Mesendoderm (in vitro differentiated cells): ENCODE data around the gene RARRES2.
"Not testable (repeated sequence)": the region's sequence is repeated elsewhere in the genome, so short reads cannot be mapped to it uniquely, and the experiment has no call there.

Experiments
- DNase-seq: peaks from one replicate; pipeline ENCODE4 v3.0.0; 2013
- H2AK5ac ChIP-seq: 2 replicates; pipeline ENCODE4 v1.6.1; 2013; ENCODE audit warnings: low read length, inconsistent platforms
- H2BK120ac ChIP-seq: 2 replicates; pipeline ENCODE4 v1.6.1; 2013; ENCODE audit warnings: low read depth, mild to moderate bottlenecking, low read length, moderate library complexity, mixed read lengths
- H2BK15ac ChIP-seq: replicated peaks from 2 replicates; pipeline ENCODE4 v1.6.1; 2013; ENCODE audit warnings: low read depth, mild to moderate bottlenecking, moderate library complexity
- H2BK5ac ChIP-seq: 2 replicates; pipeline ENCODE4 v1.6.1; 2013; ENCODE audit warnings: low read length, inconsistent platforms
- H3K18ac ChIP-seq: 2 replicates; pipeline ENCODE4 v1.6.1; 2013; ENCODE audit warnings: mild to moderate bottlenecking, low read length, mixed read lengths
- H3K23ac ChIP-seq: one replicate; pipeline ENCODE4 v1.6.1; 2013; ENCODE audit warnings: low read length
- H3K27ac ChIP-seq: 2 replicates; pipeline ENCODE4 v1.5.1; 2013; ENCODE audit warnings: low read depth, mild to moderate bottlenecking, inconsistent platforms, low read length, moderate library complexity
- H3K27me3 ChIP-seq: 2 replicates; pipeline ENCODE4 v1.6.1; 2013; ENCODE audit warnings: low read length, control low read depth, mild to moderate bottlenecking, inconsistent platforms; ENCODE audit not compliant: insufficient read depth, poor library complexity
- H3K36me3 ChIP-seq: 2 replicates; pipeline ENCODE4 v1.6.1; 2013; ENCODE audit warnings: low read length, inconsistent platforms; ENCODE audit not compliant: control insufficient read depth, insufficient read depth
- H3K4ac ChIP-seq: one replicate; pipeline ENCODE4 v1.6.1; 2013; ENCODE audit warnings: low read depth, mild to moderate bottlenecking, low read length, moderate library complexity
- H3K4me1 ChIP-seq: 2 replicates; pipeline ENCODE4 v1.6.1; 2013; ENCODE audit warnings: low read depth, low read length, inconsistent platforms; ENCODE audit not compliant: control insufficient read depth
- H3K4me2 ChIP-seq: 2 replicates; pipeline ENCODE4 v1.6.1; 2013; ENCODE audit warnings: low read length
- H3K4me3 ChIP-seq: 2 replicates; pipeline ENCODE4 v1.5.1; 2013; ENCODE audit warnings: mild to moderate bottlenecking, low read length
- H3K56ac ChIP-seq: one replicate; pipeline ENCODE4 v1.6.1; 2013; ENCODE audit warnings: low read length
- H3K79me1 ChIP-seq: 2 replicates; pipeline ENCODE4 v1.6.1; 2013; ENCODE audit warnings: low read length, inconsistent platforms
- H3K79me2 ChIP-seq: 2 replicates; pipeline ENCODE4 v1.6.1; 2013; ENCODE audit warnings: mild to moderate bottlenecking, low read length; ENCODE audit not compliant: control insufficient read depth, insufficient read depth
- H3K9ac ChIP-seq: 2 replicates; pipeline ENCODE4 v1.6.1; 2013; ENCODE audit warnings: low read length, inconsistent platforms
- H4K5ac ChIP-seq: one replicate; pipeline ENCODE4 v1.6.1; 2013; ENCODE audit warnings: low read length
- H4K8ac ChIP-seq: one replicate; pipeline ENCODE4 v1.6.1; 2013; ENCODE audit warnings: low read depth, mild to moderate bottlenecking, control low read depth, low read length, moderate library complexity
- WGBS: extraction: QIAGEN DNeasy Blood & Tissue Kit; methylation state at CpG from one replicate; pipeline ENCODE4 v1.1.7; 2013; ENCODE audit warnings: low lambda C conversion rate, missing lambda C conversion rate; ENCODE audit not compliant: insufficient coverage; ENCODE audit errors: extremely low coverage; 5-methylcytosine and 5-hydroxymethylcytosine counted together

The RARRES2 gene

DNA sequence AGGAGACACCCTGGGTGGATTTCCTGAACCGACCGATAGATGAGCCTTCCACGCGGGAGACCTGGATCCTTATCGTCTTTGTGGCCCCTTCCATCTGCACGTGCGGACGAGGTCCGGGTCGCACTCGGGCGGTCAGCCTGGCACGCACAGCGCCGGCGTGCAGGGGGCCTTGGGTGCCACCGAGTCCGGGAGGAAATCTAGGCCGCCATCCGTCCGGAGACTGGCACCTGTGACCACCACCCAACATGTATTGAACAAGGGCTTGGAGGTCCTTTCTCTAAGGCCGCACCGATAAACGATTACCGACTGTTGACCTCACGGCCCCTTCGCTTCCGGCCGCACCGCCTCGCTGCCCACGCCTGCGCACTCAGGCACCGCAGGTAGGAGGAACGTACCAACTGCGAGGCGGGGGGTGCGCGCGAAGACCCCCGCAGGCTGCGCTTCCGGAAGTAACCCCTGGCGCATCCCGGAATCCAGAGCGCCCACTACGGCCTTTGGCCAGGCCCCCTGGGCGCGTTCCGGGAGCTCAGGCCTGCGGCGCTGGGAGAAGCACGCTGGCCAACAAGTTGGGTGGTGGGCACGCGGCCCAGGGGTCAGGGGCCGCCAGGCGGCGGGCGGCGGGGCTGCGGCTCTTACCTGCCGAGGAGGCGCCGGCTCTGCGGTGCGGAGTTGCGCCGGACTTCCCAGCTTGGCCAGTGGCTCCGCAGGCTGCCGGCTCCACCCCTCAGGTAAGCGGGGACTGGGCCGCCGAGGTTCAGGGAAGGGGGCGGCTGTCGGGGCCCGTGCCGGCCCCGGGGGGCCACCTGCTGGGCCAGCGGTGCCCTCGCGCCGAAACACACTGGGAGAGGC is 18.4 kb downstream of the RARRES2 start, which contains the start of the genes ACTR3C and LRRC61:
Gene ACTR3C, minus strand, starts transcription at position 713 of the 849 bp plus-strand sequence. CDS start 28,249 bp downstream, outside the sequence.
Gene LRRC61, plus strand, starts transcription at position 523 of the 849 bp plus-strand sequence. CDS start 13,507 bp downstream, outside the sequence.
- no peaks in the 10 kb centered on the region for H3K36me3 ChIP-seq
- H3K27me3 ChIP-seq: no peaks in the 10 kb centered on the region
- H3K27ac ChIP-seq: no peak within 1 kb of the TSS
- H3K4me2 ChIP-seq: no peak within 1 kb of the TSS
- no peak within 1 kb of the TSS for H3K9ac ChIP-seq
- H2BK120ac ChIP-seq: no peak within 1 kb of the TSS
- peak within 1 kb of the TSS; percentile 76 for H3K56ac ChIP-seq
- no peak within 1 kb of the TSS for H3K4me3 ChIP-seq
- H3K79me1 ChIP-seq: no peaks in the 10 kb centered on the region
- no peak within 1 kb of the TSS for H4K5ac ChIP-seq
- H2BK15ac ChIP-seq: no peak within 1 kb of the TSS
- H3K18ac ChIP-seq: no peak within 1 kb of the TSS
- no peak within 1 kb of the TSS for H3K23ac ChIP-seq
- peaks cover 2% of the 10 kb centered on the region for H3K4me1 ChIP-seq
- WGBS: no CpG with 5 or more reads among the region's 82 CpGs
- H3K4ac ChIP-seq: no peak within 1 kb of the TSS
- no peak for DNase-seq
- H2AK5ac ChIP-seq: no peak within 1 kb of the TSS
- no peaks in the 10 kb centered on the region for H3K79me2 ChIP-seq
- no peak within 1 kb of the TSS for H2BK5ac ChIP-seq
- H4K8ac ChIP-seq: no peak within 1 kb of the TSS

DNA sequence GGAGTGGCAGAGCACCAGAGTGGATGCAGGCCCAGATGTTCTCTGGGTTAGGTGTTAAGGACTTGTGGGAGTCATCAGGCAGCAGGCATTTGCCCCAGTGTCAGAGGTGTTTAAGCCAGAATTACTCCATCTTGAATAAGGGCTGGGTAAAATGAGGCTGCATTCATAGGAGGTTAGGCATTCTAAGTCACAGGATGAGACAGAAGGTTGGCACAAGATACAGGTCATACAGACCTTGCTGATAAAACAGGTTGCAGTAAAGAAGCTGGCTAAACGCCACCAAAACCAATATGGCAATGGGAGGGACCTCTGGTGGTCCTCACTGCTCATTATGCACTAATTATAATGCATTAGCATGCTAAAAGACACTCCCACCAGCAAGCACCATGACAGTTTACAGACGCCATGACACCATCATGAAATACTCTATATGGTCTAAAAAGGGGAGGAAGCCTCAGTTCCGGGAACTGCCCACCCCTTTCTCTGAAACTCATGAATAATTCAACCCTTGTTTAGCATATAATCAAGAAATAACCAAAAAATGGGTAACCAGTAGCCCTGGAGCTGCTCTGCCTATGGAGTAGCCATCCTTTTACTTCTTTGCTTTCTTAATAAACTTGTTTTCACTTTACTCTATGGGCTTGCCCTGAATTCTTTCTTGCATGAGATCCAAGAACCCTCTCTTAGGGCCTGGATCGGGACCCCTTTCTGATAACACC is 19.2 kb downstream of the RARRES2 start:
- Histone ChIP-seq H3K79me2 (no peaks in the 10 kb centered on the region), H4K5ac (no peak overlapping the region), H3K27ac (no peak overlapping the region), H3K9ac (no peak overlapping the region), H3K4ac (no peak overlapping the region), H3K4me3 (no peak overlapping the region), H2BK15ac (no peak overlapping the region), H2AK5ac (no peak overlapping the region), H3K36me3 (no peaks in the 10 kb centered on the region), H3K18ac (no peak overlapping the region), H3K4me2 (no peak overlapping the region), H3K27me3 (no peaks in the 10 kb centered on the region), H3K79me1 (no peaks in the 10 kb centered on the region), H3K23ac (no peak overlapping the region), H3K56ac (no peak overlapping the region), H4K8ac (no peak overlapping the region), H2BK120ac (no peak overlapping the region), H2BK5ac (no peak overlapping the region), H3K4me1 (peaks cover 2% of the 10 kb centered on the region)
- no peak for DNase-seq
- WGBS: no CpG with 5 or more reads among the region's 4 CpGs

DNA sequence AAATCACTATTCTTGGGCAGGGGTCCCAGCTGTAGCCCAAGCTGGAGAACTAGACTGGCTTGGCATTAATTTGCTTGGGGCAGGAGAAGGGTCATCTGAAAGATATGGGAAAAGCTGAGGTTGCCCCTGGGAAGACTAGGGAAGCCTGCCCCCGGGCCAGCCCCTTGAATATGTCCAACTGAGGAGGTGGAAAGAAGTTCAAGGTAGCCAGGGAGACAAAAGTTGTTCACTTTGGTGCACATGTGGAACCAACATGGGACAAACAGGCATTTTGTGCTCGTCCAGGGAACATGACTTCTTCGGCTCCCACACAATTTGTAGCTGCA is 19.7 kb downstream of the RARRES2 start:
- Histone ChIP-seq H3K18ac (no peak overlapping the region), H3K4me2 (no peak overlapping the region), H3K79me1 (no peaks in the 10 kb centered on the region), H4K8ac (no peak overlapping the region), H3K56ac (no peak overlapping the region), H3K4me1 (peaks cover 2% of the 10 kb centered on the region), H3K23ac (no peak overlapping the region), H3K36me3 (no peaks in the 10 kb centered on the region), H3K79me2 (no peaks in the 10 kb centered on the region), H3K9ac (no peak overlapping the region), H3K4me3 (no peak overlapping the region), H2BK15ac (no peak overlapping the region), H3K27me3 (no peaks in the 10 kb centered on the region), H3K4ac (no peak overlapping the region), H2BK5ac (no peak overlapping the region), H2BK120ac (no peak overlapping the region), H4K5ac (no peak overlapping the region), H2AK5ac (no peak overlapping the region), H3K27ac (no peak overlapping the region)
- DNase-seq: no peak
- no CpG with 5 or more reads among the region's 3 CpGs for WGBS

GRCh38 chr7:150317748-150318444 is 23.5 kb downstream of the RARRES2 start:
- Histone ChIP-seq H4K5ac (no peak overlapping the region), H2BK15ac (no peak overlapping the region), H2BK5ac (no peak overlapping the region), H3K4me2 (no peak overlapping the region), H4K8ac (no peak overlapping the region), H2AK5ac (no peak overlapping the region), H3K23ac (no peak overlapping the region), H3K27me3 (no peaks in the 10 kb centered on the region), H3K4ac (no peak overlapping the region), H3K56ac (no peak overlapping the region), H3K79me1 (no peaks in the 10 kb centered on the region), H3K18ac (no peak overlapping the region), H3K4me3 (no peak overlapping the region), H3K79me2 (no peaks in the 10 kb centered on the region), H3K27ac (no peak overlapping the region), H3K9ac (no peak overlapping the region), H3K36me3 (no peaks in the 10 kb centered on the region), H3K4me1 (peaks cover 7% of the 10 kb centered on the region), H2BK120ac (no peak overlapping the region)
- no CpG with 5 or more reads among the region's 7 CpGs for whole genome bisulfite sequencing
- DNase-seq: no peak

DNA sequence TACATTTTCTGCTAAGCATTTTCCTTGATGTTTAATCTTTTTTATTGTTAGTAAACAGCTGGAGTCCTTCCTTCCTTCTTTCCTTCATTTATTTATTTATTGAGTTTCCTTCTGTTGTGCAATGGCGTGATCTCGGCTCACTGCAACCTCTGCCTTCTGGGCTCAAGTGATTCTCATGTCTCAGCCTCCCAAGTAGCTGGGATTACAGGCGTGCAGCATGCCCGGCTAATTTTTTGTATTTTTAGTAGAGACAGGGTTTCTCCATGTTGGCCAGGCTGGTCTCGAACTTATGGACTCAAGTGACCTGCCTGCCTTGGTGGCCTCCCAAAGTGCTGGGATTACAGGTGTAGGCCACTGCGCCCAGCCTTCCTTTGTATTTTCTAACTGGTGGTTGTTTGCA is 24.4 kb downstream of the RARRES2 start:
- not testable (repeated sequence) for H2BK120ac ChIP-seq, H3K23ac ChIP-seq, H3K79me2 ChIP-seq, H4K5ac ChIP-seq, H2BK15ac ChIP-seq, H3K4me2 ChIP-seq, H4K8ac ChIP-seq, H3K27me3 ChIP-seq, H3K4me1 ChIP-seq, H3K27ac ChIP-seq, H3K36me3 ChIP-seq, H3K56ac ChIP-seq, H3K79me1 ChIP-seq, H3K18ac ChIP-seq, H2BK5ac ChIP-seq, H3K4me3 ChIP-seq, H3K9ac ChIP-seq, H2AK5ac ChIP-seq, DNase-seq
- H3K4ac ChIP-seq: peak overlapping the region; percentile 16
- no CpG with 5 or more reads among the region's 6 CpGs for WGBS
